Activated CD8-positive, alpha-beta memory T cell treated with anti-CD3 and anti-CD28 coated beads, Interleukin-2, amount 10 ng/mL, durations not matched to agents 7 days and 5 days (primary cell): ENCODE measurements around the gene ANKS3. TPM values are rescaled to one million over a fixed set of nuclear protein-coding genes. Genes with fewer than 3 reads are reported as not detected.

ENCODE experiments used
- ATAC-seq: fragments of 150-1000 bp; cut with Tn5 transposase; one replicate; pipeline ENCODE4 v1.10.0; 2021; ENCODE audit warnings: moderate library complexity
- CTCF ChIA-PET: fragments of 350-600 bp; sonication (Branson Sonifier 250); formaldehyde crosslinking; loops from one replicate; lab custom pipeline; 2021; ENCODE audit warnings: antibody characterized with exemption; lab: Charles Lee
- DNase-seq: peaks from one replicate; pipeline ENCODE4 v3.0.0-alpha.2; 2020
- H3K27ac Mint-ChIP-seq: one replicate; pipeline ENCODE4 v1.8.0; 2021; ENCODE audit warnings: mild to moderate bottlenecking, mixed read lengths
- H3K27me3 Mint-ChIP-seq: one replicate; pipeline ENCODE4 v1.8.0; 2021; ENCODE audit warnings: mixed read lengths
- H3K36me3 Mint-ChIP-seq: one replicate; pipeline ENCODE4 v1.8.0; 2021; ENCODE audit warnings: mild to moderate bottlenecking, mixed read lengths
- H3K4me1 Mint-ChIP-seq: one replicate; pipeline ENCODE4 v1.8.0; 2021; ENCODE audit warnings: mixed read lengths
- H3K4me3 Mint-ChIP-seq: one replicate; pipeline ENCODE4 v1.8.0; 2021; ENCODE audit warnings: mild to moderate bottlenecking, moderate library complexity, mixed read lengths
- H3K9me3 Mint-ChIP-seq: one replicate; pipeline ENCODE4 v1.8.0; 2022; ENCODE audit warnings: low read depth, mixed read lengths
- total RNA-seq, 2 experiments: library from RNA; stranded (reverse); gene quantifications; one replicate each; pipeline ENCODE4 v1.2.3, GENCODE V29; 2021

The ANKS3 gene
- total RNA-seq, 2 experiments from 2014 or later: 16.2 to 17.1 TPM

DNA sequence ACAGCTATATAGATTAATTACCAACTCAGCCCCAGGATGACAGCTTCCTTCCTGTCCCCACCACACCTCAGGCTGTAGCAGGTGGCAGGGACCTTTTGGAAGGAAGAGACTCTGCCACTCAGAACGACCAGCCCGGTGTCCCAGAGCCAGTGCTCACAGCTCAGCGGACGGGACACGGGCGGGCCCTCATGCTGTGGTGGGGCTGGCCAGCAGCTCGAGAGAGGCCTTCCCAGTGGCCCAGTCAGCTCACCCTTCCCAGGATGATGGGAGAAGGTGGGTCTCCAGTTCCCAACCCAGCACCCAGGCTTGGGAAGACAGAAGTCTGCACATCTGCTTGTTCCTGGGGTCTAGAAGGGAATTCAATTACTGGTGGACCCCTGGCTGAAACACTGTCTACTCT is 30.2 kb downstream of the ANKS3 start:
- Mint-ChIP-seq H3K27ac (no peak overlapping the region), H3K4me1 (peaks cover 24% of the 10 kb centered on the region), H3K36me3 (peaks cover 9% of the 10 kb centered on the region), H3K4me3 (no peak overlapping the region), H3K27me3 (no peaks in the 10 kb centered on the region), H3K9me3 (no peaks in the 10 kb centered on the region)
- ATAC-seq (no peak), DNase-seq (no peak)
- CTCF ChIA-PET: interaction anchor here (0.6 kb wide), 1 partner anchor 252 kb away, joined by 4 read pairs; no protein-coding TSS in a partner anchor

DNA sequence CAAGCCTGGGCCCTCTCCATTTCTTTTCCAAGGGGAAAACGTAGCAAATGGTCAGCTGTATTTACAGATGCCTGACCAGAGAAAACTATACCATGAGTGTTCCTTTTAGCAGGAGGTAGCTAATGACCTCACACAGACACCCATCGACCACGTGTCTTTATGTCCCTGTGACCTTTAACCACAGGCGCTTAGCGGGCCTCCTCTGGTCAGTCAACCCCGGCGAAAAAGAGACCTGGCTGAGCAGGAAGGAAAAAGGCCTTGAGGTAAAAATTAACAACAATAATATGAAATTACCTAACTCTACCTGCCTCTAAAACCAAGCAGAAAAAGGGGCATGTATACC is 31.6 kb downstream of the ANKS3 start:
- DNase-seq (no peak), ATAC-seq (no peak)
- no peak overlapping the region for H3K4me3 Mint-ChIP-seq
- H3K27ac Mint-ChIP-seq: no peak overlapping the region
- H3K27me3 Mint-ChIP-seq: no peaks in the 10 kb centered on the region
- H3K36me3 Mint-ChIP-seq: peaks cover 9% of the 10 kb centered on the region
- H3K9me3 Mint-ChIP-seq: no peaks in the 10 kb centered on the region
- H3K4me1 Mint-ChIP-seq: peaks cover 24% of the 10 kb centered on the region
- CTCF ChIA-PET: no interaction called here

DNA sequence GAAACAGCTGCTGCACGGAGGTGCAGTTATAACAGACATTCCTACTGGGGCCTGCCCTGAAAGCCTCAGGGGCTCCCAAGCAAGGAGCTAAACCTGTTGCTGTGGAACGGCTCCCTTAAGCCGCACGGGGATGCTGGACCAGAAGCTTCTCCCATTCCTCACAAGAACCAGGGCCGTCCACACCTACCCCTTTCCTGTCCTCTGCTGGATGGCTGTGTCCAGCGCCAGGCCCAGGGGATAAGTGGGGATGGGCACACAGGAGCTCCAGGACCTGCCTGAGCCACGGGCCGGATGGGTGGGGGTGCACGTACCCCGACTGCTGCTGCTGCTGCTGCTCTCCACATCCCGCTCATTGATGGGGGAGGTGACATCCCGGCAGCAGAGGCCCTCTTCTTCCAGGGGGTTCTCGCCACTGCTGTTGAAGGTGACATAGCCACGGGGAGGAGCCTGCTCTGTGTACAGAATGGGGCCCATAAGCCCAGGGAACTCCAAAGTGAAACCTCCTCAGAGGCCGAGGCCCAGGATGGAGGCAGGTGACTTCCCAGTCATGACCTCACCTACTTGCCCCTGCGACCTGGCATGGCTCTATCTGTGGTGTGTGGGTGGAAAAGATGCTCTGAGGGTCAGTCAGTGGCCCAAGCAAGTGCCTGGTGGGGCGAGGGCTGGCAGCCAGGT is 32.1 kb downstream of the ANKS3 start:
- DNase-seq (no peak), ATAC-seq (no peak)
- H3K9me3 Mint-ChIP-seq: no peaks in the 10 kb centered on the region
- no peak overlapping the region for H3K4me3 Mint-ChIP-seq
- H3K36me3 Mint-ChIP-seq: peaks cover 9% of the 10 kb centered on the region
- H3K27ac Mint-ChIP-seq: no peak overlapping the region
- no peaks in the 10 kb centered on the region for H3K27me3 Mint-ChIP-seq
- CTCF ChIA-PET: no interaction called here
- peaks cover 24% of the 10 kb centered on the region for H3K4me1 Mint-ChIP-seq

DNA sequence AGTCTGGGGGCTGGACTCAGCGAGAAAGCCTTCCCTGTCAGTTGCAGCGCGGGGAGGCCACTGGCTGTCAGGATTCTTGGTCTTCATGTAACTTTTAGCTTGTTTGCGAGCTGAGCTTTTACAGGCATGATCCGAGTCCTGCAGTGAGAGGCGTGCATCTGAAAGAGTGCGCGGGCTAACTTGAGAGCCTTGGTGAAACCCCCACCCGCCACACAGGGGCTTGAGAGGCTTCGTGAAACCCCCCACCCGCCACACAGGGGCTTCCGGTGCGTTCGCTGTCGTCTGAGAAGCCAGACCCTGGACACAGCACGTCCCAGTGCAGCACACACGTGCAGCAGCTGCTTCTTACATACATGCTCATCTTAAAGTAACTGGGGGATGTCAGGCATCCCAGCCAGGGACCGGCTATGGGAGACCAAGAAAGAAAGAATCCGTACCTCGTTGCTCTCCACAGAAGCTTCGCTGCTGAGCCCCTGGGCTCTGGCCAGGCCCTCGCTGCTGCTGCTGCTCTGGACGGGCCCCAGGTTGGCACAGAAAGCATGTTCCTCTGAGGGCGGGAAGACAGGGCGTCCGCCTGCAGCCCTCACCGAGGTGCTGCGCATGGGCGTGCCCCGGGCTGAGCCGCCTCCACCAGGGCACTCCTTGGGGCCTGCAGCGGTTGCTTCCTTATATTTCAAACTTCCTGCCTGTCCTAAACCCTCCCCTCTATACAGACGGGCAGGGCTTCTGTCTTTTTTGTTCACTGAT is 32.9 kb downstream of the ANKS3 start:
- no peaks in the 10 kb centered on the region for H3K27me3 Mint-ChIP-seq

DNA sequence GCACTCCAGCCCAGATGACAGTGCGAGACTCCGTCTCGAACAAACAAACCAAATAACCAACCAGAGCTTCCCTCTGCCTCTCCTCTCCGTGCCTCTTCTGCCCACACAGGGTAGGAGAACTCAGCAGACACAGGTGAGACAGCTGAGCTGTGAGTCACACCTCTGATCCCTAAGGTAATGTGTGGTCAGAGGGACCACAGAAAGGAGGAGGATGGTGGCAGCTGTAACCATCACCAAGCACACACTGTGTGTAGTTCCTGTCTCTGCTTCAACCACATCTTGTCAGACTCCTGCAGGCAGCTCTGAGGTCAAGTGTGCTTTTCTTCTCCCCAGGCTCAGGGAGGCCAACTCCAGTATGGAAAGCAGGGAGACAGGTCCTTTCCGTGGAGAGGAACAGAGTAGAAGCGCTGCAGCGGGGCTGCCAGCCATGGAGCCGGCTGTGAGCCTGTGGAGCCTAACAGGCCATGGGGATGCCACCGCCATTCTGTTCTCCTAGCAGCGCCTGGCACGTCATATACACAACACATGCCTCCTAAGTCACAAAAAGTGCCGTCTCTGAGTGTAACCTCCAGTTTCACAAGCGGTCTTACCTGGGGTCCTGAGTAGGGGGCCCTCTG is 33.6 kb downstream of the ANKS3 start:
- Mint-ChIP-seq H3K9me3 (no peaks in the 10 kb centered on the region), H3K4me3 (no peak overlapping the region), H3K27me3 (no peaks in the 10 kb centered on the region), H3K36me3 (peaks cover 10% of the 10 kb centered on the region), H3K4me1 (peaks cover 25% of the 10 kb centered on the region), H3K27ac (peak overlapping the region; percentile 28)
- CTCF ChIA-PET: interaction anchor here (1.2 kb wide), 1 partner anchor 76 kb away, joined by 3 read pairs; the partner anchor contains the start of gene MGRN1
- DNase-seq: peak; percentile 72
- peak; percentile 67 for ATAC-seq

More for the DNA sequence above, 32.9 kb downstream of the ANKS3 start:
- ATAC-seq (no peak), DNase-seq (peak; percentile 40)
- H3K27ac Mint-ChIP-seq: no peak overlapping the region
- peaks cover 7% of the 10 kb centered on the region for H3K36me3 Mint-ChIP-seq
- peaks cover 24% of the 10 kb centered on the region for H3K4me1 Mint-ChIP-seq
- CTCF ChIA-PET: interaction anchor here (1.2 kb wide), 1 partner anchor 77 kb away, joined by 3 read pairs; the partner anchor contains the start of gene MGRN1
- H3K4me3 Mint-ChIP-seq: no peak overlapping the region
- no peaks in the 10 kb centered on the region for H3K9me3 Mint-ChIP-seq

DNA sequence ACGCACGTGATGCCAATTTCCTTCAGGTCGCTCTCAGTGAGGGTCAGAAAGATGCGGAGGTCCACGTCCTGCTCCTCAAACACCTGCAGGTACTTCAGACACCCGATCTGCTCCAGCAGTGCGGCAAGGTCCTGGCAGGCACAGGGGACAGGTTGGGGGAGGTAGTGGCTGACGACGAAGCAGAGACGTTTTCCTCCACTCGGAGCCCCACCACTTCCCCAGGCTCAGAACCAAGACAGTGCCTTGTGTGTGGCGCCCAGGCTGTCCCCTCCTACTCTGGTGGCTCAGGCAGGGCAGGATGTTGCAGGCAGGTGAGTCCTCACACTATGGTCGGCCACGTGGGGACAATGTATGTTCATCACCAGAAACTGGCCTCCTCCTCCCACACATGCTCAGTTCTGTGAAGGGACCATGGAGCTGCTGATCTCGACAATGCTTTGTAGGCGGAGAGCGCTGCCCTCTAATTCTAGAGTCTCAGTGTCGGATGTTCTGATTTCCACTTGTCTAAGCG is 35.0 kb downstream of the ANKS3 start:
- DNase-seq: no peak
- Mint-ChIP-seq H3K36me3 (peaks cover 13% of the 10 kb centered on the region), H3K4me3 (no peak overlapping the region), H3K9me3 (no peaks in the 10 kb centered on the region), H3K27ac (no peak overlapping the region), H3K27me3 (no peaks in the 10 kb centered on the region), H3K4me1 (peaks cover 31% of the 10 kb centered on the region)
- CTCF ChIA-PET: interaction anchor here (0.7 kb wide), 1 partner anchor 19 kb away, joined by 3 read pairs; no protein-coding TSS in a partner anchor
- ATAC-seq: no peak

DNA sequence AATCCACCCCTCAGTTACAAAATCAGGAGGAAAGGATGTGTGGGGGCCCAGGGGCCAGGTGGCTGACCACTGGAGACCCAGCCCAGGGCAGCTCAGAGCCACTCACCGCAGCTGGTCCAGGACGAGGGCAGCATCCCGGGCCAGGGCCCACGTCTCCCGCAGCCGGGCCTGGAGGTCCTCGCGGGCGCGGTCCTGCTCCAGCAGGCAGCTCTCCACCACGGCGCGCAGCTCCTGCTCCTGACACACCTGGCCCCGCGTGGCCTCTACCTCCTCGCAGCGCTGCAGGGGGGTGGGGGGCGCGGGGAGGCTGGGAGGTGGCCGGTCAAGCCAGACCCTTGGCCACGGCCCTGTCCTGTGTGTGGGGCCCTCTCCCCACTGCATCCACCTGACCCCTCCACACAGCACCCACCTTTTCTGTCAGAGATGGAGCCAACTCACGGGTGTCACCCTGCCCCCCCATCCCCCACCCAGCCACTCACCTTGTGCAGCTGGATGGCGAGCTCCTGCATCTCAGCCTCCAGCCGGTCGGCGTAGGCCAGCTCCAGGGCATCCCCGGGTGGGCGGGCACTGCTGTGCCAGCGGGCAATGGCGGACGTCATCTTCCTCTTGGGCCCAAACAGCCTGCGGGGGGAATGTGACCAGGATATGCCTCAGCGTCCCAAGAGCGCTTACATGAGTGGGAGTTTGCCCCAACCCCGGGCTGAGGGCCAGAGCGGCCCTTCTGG is 35.6 kb downstream of the ANKS3 start:
- DNase-seq (peak; percentile 38), ATAC-seq (no peak)
- Mint-ChIP-seq H3K27ac (no peak overlapping the region), H3K9me3 (no peaks in the 10 kb centered on the region), H3K4me3 (no peak overlapping the region), H3K27me3 (no peaks in the 10 kb centered on the region), H3K36me3 (peaks cover 13% of the 10 kb centered on the region), H3K4me1 (peaks cover 27% of the 10 kb centered on the region)
- CTCF ChIA-PET: no interaction called here

DNA sequence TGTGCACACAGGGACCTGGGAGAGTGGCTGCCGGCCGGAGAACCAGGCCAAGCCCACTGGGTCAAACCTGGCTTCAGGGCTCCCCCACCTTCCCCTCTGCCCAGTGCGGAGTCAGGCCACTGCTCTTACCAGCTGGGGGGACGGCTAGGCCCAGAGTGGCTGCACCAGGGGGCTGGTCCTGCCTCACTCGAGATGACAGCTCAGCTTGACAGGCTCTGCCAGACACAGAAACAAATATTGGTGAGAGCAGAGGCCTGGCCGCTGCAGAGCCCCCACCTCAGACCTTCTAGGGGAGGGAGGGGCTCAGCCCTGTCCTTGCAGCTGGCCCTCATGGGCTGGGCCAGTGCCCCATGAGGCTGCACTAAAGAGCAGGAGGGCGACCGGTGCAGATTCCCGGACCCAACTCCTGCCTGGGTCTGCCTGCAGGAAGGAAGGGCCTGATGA is 36.2 kb downstream of the ANKS3 start:
- H3K9me3 Mint-ChIP-seq: no peaks in the 10 kb centered on the region
- H3K27me3 Mint-ChIP-seq: no peaks in the 10 kb centered on the region
- H3K4me1 Mint-ChIP-seq: peaks cover 30% of the 10 kb centered on the region
- ATAC-seq: no peak
- no peak overlapping the region for H3K4me3 Mint-ChIP-seq
- CTCF ChIA-PET: no interaction called here
- DNase-seq: no peak
- H3K36me3 Mint-ChIP-seq: peaks cover 13% of the 10 kb centered on the region
- H3K27ac Mint-ChIP-seq: no peak overlapping the region

DNA sequence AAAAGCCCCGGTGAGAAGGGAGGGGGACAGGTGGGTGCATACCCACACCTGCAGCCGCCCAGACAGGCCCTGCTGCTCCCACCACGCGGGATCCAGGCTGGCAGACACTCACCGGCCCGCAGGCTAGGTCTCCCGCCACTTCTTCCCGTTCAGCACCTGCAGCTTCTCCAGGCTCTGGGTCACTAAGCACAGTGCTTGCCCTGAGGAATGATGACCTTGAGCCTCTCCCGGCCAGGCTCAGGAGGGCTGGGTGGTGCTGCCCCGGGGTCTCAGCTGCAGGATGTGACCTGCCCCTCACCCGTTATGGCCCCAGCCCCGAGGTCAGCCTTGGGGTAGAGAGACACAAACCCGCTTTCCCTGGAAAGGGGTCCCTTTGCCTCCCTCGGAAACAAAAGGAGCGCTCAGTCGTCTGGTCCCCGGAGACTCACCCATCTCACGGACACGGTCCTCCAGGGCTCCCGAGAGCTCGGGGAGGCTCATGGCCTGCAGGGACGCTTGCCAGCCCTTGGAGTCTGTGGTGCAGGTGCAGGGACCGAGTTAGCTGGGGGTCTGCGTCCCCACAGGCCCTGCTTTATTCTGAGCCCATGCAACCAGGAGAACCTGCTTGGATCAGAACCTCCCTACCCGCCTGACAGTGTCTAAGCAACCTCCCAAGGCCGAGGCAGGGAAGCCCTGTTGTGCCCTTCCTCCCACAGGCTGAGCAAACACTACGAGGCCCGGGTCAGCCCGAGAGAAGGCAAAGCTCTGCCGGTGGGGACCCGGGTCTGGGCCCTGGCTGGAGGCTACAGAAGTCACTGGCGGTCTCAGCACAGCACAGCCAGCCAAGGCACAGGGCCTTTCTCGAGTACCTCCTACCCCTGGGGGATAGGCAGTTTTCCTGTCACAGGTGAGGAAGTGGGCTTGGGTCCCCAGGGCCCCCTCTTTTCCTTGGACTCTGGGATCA is 36.9 kb downstream of the ANKS3 start:
- H3K4me1 Mint-ChIP-seq: peaks cover 37% of the 10 kb centered on the region
- no peaks in the 10 kb centered on the region for H3K9me3 Mint-ChIP-seq
- CTCF ChIA-PET: no interaction called here
- no peak overlapping the region for H3K27ac Mint-ChIP-seq
- H3K36me3 Mint-ChIP-seq: peaks cover 13% of the 10 kb centered on the region
- H3K4me3 Mint-ChIP-seq: no peak overlapping the region
- H3K27me3 Mint-ChIP-seq: no peaks in the 10 kb centered on the region
- ATAC-seq (no peak), DNase-seq (peak; percentile 39)

DNA sequence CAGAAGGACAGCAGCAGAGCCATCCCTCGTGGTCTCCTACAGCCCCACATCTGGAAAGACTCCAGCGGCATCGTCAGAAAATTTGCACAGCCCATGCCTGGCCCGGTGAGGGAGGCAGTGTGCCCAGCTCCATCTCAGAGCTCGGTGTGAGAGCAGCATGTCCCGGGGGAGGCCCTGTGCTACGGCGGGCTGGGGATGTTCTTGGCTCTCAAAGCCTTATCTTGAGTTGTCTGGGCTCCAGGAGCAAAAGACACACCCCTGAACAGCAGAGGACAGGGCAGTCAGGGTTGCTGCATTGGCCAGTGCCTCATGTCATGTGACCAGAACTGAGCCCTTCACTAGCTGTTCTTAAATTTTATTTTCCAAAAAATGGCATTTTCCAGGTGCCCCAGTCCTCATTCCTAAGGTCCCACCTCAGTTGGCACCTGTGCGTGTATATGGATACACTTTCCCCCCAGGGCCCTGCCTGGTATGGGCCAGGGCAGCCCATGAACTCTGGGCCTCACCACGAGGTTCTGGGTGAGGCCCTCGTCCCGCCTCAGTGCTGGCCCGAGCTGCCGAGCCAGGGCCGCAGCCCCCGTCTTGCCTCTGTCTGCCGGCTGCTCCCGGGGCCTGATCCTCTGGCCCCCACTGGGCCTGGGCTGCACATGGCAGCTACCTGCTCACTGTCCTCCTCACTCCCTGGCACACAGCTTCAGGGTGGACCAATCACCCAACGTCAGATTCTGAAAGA is 37.7 kb downstream of the ANKS3 start:
- no peak overlapping the region for H3K27ac Mint-ChIP-seq

DNA sequence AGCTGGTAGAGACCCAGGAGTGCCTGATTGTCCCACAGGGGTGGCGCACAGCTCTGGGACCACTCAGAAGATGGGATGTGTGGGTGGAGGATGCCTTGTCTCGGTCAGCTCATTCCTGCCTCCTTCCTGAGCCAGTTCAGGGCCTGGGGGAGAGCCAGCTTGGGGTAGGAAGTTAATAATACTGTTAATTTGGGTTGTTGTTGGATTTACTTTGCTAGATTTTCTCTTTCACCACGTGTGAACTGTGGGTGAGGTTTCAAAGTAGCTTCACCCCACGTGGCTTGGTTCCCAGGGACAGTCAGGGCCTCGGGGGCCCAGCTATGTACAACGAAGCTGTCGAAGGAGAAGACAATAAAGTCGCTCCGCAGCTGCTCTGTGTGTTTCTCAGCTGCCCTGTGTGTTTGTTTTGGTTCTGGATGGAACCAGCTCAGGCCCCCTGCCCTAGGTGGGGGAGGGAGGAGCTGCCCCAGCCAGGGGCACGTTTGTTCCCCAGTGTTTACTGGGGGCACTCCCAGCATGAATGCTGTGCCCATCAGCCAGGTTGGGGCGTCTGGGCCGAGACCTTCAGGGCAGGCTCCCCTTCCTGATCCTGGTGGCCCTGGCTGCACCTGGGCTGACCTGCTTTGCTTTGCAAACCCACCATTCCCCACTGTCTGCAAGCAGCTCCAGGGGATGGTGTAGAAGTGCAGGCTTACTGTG is 38.4 kb downstream of the ANKS3 start:
- ATAC-seq: no peak
- no peak for DNase-seq
- Mint-ChIP-seq H3K27me3 (no peaks in the 10 kb centered on the region), H3K9me3 (no peaks in the 10 kb centered on the region), H3K4me1 (peaks cover 34% of the 10 kb centered on the region), H3K4me3 (peak overlapping the region; percentile 66), H3K36me3 (peaks cover 13% of the 10 kb centered on the region), H3K27ac (no peak overlapping the region)
- CTCF ChIA-PET: interaction anchor here (0.8 kb wide), 1 partner anchor 19 kb away, joined by 3 read pairs; no protein-coding TSS in a partner anchor

More for the DNA sequence above, 37.7 kb downstream of the ANKS3 start:
- CTCF ChIA-PET: interaction anchor here (0.8 kb wide), 1 partner anchor 20 kb away, joined by 3 read pairs; no protein-coding TSS in a partner anchor
- ATAC-seq: no peak
- Mint-ChIP-seq H3K4me3 (no peak overlapping the region), H3K27me3 (no peaks in the 10 kb centered on the region), H3K4me1 (peaks cover 37% of the 10 kb centered on the region), H3K9me3 (no peaks in the 10 kb centered on the region), H3K36me3 (peaks cover 13% of the 10 kb centered on the region)
- no peak for DNase-seq
